ENCODE results near the gene KLK3.
"Not testable (repeated sequence)": the region's sequence is repeated elsewhere in the genome, so short reads cannot be mapped to it uniquely, and the experiment has no call there.

The KLK3 gene

DNA sequence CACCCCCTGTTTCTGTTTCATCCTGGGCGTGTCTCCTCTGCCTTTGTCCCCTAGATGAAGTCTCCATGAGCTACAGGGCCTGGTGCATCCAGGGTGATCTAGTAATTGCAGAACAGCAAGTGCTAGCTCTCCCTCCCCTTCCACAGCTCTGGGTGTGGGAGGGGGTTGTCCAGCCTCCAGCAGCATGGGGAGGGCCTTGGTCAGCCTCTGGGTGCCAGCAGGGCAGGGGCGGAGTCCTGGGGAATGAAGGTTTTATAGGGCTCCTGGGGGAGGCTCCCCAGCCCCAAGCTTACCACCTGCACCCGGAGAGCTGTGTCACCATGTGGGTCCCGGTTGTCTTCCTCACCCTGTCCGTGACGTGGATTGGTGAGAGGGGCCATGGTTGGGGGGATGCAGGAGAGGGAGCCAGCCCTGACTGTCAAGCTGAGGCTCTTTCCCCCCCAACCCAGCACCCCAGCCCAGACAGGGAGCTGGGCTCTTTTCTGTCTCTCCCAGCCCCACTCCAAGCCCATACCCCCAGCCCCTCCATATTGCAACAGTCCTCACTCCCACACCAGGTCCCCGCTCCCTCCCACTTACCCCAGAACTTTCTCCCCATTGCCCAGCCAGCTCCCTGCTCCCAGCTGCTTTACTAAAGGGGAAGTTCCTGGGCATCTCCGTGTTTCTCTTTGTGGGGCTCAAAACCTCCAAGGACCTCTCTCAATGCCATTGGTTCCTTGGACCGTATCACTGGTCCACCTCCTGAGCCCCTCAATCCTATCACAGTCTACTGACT, at the start of gene KLK3:
Gene KLK3, plus strand, starts transcription at position 280 of the 775 bp plus-strand sequence. Its CDS starts 41 bp downstream, at position 321.
- DNase-seq (ENCODE audit: extremely low spot score) = no peak
- no peak for TF ChIP-seq ARNT (IDR thresholded peaks at IDR 0.05)
- TF ChIP-seq LEF1 (IDR thresholded peaks at IDR 0.05; ENCODE audit: borderline replicate concordance) = no peak
- no peak for TF ChIP-seq FOXK2 (IDR thresholded peaks at IDR 0.05)
- TF ChIP-seq SUZ12 (IDR thresholded peaks at IDR 0.05) = no peak
- TF ChIP-seq TARDBP (IDR thresholded peaks at IDR 0.05) = no peak
- TF ChIP-seq FOXA1 (IDR thresholded peaks at IDR 0.05) = no peak
- TF ChIP-seq ELF4 (IDR thresholded peaks at IDR 0.05) = no peak
- no peak for TF ChIP-seq NFRKB (IDR thresholded peaks at IDR 0.05)
- TF ChIP-seq, protein P1, sequence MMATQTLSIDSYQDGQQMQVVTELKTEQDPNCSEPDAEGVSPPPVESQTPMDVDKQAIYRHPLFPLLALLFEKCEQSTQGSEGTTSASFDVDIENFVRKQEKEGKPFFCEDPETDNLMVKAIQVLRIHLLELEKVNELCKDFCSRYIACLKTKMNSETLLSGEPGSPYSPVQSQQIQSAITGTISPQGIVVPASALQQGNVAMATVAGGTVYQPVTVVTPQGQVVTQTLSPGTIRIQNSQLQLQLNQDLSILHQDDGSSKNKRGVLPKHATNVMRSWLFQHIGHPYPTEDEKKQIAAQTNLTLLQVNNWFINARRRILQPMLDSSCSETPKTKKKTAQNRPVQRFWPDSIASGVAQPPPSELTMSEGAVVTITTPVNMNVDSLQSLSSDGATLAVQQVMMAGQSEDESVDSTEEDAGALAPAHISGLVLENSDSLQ (IDR thresholded peaks at IDR 0.05) = no peak
- TF ChIP-seq CTBP1 (IDR thresholded peaks at IDR 0.05; ENCODE audit: borderline replicate concordance) = no peak
- POLR2A ChIA-PET = interaction anchor here (0.9 to 1.4 kb wide), 3 partner anchors 51 to 59 kb away, joined by 3 to 4 read pairs (median 3); no protein-coding TSS in a partner anchor
- CTCF ChIA-PET = no interaction called here

DNA sequence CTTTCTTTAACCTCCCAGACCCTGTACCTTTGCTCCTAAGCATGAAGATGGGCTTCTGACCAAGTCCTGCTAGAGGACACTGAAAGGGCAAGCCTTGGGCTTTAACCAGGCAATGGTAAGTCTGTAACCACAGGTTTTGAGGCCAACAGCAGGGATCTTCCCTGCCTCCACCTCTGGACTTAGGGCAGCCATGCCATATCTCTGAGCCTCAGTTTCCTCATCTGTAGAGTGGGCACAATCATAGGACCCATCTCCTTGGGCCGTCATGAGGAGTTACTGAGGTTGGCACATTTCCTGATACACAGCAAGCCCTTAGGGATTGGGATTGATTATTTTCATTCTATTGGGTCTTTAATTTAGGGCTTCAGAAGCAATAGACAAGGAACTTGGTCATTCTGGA, 45.9 kb upstream of the KLK3 start:
- DNase-seq (ENCODE audit: extremely low spot score) = no peak
- ChIA-PET CTCF (no interaction called here), POLR2A (no interaction called here)
- TF ChIP-seq, protein P1 (IDR thresholded peaks at IDR 0.05) = no peak
- no peak for TF ChIP-seq LEF1 (IDR thresholded peaks at IDR 0.05; ENCODE audit: borderline replicate concordance)

DNA sequence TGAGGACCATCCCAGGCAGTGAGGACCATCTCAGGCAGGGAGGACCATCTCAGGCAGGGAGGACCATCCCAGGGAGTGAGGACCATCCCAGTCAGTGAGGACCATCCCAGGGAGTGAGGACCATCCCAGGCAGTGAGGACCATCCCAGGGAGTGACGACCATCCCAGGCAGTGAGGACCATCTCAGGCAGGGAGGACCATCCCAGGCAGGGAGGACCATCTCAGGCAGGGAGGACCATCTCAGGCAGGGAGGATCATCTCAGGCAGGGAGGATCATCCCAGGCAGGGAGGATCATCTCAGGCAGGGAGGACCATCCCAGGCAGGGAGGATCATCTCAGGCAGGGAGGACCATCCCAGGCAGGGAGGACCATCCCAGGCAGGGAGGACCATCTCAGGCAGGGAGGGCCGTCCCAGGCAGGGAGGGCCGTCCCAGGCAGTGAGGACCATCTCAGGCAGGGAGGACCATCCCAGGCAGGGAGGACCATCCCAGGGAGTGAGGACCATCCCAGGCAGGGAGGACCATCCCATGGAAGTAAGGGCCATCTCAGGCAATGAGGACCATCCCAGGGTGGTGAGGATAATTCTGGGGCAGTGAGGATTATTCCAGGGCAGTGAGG, 43.0 kb upstream of the KLK3 start:
- POLR2A ChIA-PET; DNase-seq (ENCODE audit: extremely low spot score); CTCF ChIA-PET: not testable (repeated sequence)

DNA sequence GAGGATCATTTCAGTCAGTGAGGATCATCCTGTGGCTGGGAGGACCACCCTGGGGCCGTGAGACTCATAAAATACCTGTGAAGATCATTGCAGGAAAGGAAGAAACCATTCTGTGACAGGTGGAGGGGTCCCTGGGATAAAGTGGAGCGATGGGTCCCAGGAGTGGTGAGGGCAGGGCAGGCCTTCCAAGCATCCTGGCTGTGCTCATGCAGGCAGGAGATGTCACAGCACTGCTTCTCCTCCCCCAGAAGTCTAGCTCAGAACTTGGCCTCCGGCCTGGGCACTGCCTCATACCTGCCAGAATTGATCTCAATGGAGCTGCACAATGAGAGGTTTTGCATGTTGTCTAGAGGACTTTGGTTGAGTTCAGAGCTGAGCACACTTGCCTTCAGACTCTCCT, 42.2 kb upstream of the KLK3 start:
- CTCF ChIA-PET = no interaction called here
- DNase-seq (ENCODE audit: extremely low spot score) = no peak
- POLR2A ChIA-PET = no interaction called here
- no peak for TF ChIP-seq SP1 (IDR thresholded peaks at IDR 0.05)
- TF ChIP-seq FOXM1 (IDR thresholded peaks at IDR 0.05; ENCODE audit: borderline replicate concordance) = no peak
- TF ChIP-seq HDGF (IDR thresholded peaks at IDR 0.05; ENCODE audit: borderline replicate concordance) = no peak
- TF ChIP-seq NFRKB (IDR thresholded peaks at IDR 0.05) = no peak
- TF ChIP-seq FOXK2 (IDR thresholded peaks at IDR 0.05) = no peak

DNA sequence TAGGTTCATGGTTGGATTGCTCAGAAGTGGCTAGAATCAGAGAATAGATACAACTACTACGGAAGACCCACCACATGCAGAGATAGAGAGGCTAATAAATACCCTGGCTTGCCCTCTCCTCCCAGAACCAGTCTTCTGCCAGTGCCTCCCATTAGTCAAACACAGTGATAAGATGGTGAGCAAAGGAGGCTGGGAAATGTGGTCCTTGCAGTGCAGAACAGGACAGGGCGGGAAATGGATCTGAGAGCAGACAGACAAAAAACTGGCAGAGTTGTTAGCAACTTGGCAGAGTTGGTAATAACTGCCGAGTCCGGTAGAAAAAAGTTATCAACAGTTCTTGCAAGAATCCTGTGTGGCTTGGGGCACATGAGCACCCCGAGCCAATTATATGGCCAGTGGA, 39.8 kb upstream of the KLK3 start:
- ChIA-PET CTCF (no interaction called here), POLR2A (no interaction called here)
- DNase-seq (ENCODE audit: extremely low spot score) = no peak
- TF ChIP-seq CTBP1 (IDR thresholded peaks at IDR 0.05; ENCODE audit: borderline replicate concordance) = no peak
- TF ChIP-seq L3MBTL2 (conservative IDR thresholded peaks at IDR 0.05) = no peak

DNA sequence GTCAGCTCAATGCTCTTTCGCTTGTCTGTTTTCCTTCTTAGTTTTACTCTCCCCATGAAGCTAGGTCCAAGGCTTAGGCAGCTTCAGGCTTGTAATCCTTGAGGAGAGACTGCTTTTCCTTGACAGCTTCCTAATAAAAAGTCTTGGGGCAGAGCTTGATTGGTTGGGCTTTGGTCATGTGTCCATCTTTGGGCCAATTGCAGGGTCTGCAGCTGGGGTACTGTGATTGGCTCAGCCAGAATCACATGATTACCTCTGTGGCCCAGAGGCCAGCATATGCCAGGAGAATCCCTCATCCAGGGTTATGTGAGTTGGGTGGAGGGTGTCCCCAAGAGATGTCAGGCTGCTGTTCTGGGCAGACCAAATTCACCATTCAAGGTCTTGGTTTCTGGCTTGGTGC, 39.3 kb upstream of the KLK3 start:
- TF ChIP-seq FOXA1 (IDR thresholded peaks at IDR 0.05) = no peak
- TF ChIP-seq NFRKB (IDR thresholded peaks at IDR 0.05) = no peak
- no peak for TF ChIP-seq ZNF384 (IDR thresholded peaks at IDR 0.05)
- TF ChIP-seq TARDBP (IDR thresholded peaks at IDR 0.05) = no peak
- no peak for TF ChIP-seq BHLHE40 (IDR thresholded peaks at IDR 0.05; ENCODE audit: borderline replicate concordance)
- no peak for TF ChIP-seq ARNT (IDR thresholded peaks at IDR 0.05)
- TF ChIP-seq, protein P1 (IDR thresholded peaks at IDR 0.05) = no peak
- ChIA-PET POLR2A (no interaction called here), CTCF (no interaction called here)
- DNase-seq (ENCODE audit: extremely low spot score) = no peak

DNA sequence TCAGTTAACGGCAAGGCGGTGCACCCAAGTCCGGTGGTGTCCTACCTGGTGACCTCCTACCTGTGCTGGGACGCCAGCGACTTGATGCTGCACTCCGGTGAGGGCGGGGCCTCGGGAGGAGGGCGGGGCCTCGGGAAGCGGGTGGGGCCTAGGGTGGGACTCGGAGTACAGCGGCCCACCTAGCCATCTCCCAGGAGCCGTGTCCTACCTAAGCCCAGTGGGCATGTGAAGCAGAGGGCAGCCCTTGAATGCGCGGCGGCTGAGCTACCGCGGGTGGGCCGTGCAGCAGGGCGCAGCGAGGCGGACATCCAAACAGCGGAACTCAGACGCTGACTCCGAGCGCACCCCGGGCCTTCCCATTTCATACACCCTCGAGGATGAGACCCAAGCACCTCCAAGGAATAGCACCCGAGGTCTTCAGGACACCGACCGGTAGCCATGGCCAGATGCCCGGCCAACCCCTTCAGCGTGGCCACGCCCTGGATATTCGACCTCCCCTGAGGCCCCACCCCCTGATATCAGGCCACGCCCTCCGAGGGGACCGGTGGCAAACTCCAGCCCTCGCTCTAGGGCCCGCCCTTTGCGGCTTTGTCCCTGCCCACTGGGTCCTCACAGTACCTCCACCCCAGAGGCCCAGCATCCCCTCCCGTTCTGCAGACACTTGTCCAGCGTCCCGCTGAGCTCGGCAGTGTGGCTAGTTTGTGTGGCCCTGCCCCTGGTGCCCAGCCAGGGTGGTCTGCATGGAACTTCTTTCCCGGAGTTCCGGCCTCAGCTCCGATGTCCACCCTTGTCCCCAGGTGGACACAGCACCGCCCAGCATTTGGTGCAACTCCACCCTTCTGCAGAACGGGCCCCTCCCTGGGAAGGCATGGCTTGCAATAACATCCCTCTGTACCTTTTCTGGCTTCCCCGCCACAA, 36.5 kb upstream of the KLK3 start:
- ChIA-PET POLR2A (no interaction called here), CTCF (interaction anchor here (0.6 kb wide), 1 partner anchor 822 kb away, joined by 3 read pairs; no protein-coding TSS in a partner anchor)
- peak; percentile 91 for DNase-seq (ENCODE audit: extremely low spot score)
- TF ChIP-seq TARDBP (IDR thresholded peaks at IDR 0.05) = no peak
- 0 out of 2 replicates have a peak, but pooled peaks have one; percentile 29 for TF ChIP-seq HDGF (IDR thresholded peaks at IDR 0.05; ENCODE audit: borderline replicate concordance)
